IPS DF 6.9 (cell line): ENCODE results near the gene NCOA1.
A peak's percentile ranks its signal among the peaks of the same experiment; 100 is the strongest.
"Not testable (repeated sequence)": the region's sequence is repeated elsewhere in the genome, so short reads cannot be mapped to it uniquely, and the experiment has no call there.

ENCODE experiments used
- DNase-seq: peaks from one replicate; pipeline ENCODE4 v3.0.0-alpha.2; 2013; ENCODE audit warnings: low read depth, low spot score
- H3K27ac ChIP-seq: one replicate; pipeline ENCODE4 v1.5.1; 2013; ENCODE audit warnings: low read length, control low read depth
- H3K27me3 ChIP-seq: 2 replicates; pipeline ENCODE4 v1.6.1; 2013; ENCODE audit warnings: mild to moderate bottlenecking, low read length; ENCODE audit not compliant: control insufficient read depth, insufficient read depth
- H3K36me3 ChIP-seq: 2 replicates; pipeline ENCODE4 v1.6.1; 2013; ENCODE audit warnings: low read length; ENCODE audit not compliant: control insufficient read depth, insufficient read depth
- H3K4me1 ChIP-seq: 2 replicates; pipeline ENCODE4 v1.6.1; 2013; ENCODE audit warnings: low read length; ENCODE audit not compliant: control insufficient read depth, insufficient read depth
- H3K4me3 ChIP-seq: 2 replicates; pipeline ENCODE4 v1.5.1; 2013; ENCODE audit warnings: mild to moderate bottlenecking, low read length
- H3K9me3 ChIP-seq: 2 replicates; pipeline ENCODE4 v1.6.1; 2013; ENCODE audit warnings: low read length, inconsistent platforms; ENCODE audit not compliant: control insufficient read depth, insufficient read depth
- WGBS: extraction: QIAGEN DNeasy Blood & Tissue Kit; methylation state at CpG from one replicate; pipeline ENCODE4 v1.1.7; 2013; ENCODE audit warnings: mixed read lengths, missing lambda C conversion rate; ENCODE audit not compliant: insufficient read length, insufficient coverage; 5-methylcytosine and 5-hydroxymethylcytosine counted together

Gene NCOA1

GRCh38 chr2:24477229-24477628, 13.8 kb upstream of the NCOA1 start:
- no peaks in the 10 kb centered on the region for H3K9me3 ChIP-seq
- no peak overlapping the region for H3K4me3 ChIP-seq
- no peak for DNase-seq
- H3K27ac ChIP-seq, result no peak overlapping the region
- WGBS, result no CpG with 5 or more reads among the region's 6 CpGs
- H3K27me3 ChIP-seq, result no peaks in the 10 kb centered on the region
- no peaks in the 10 kb centered on the region for H3K36me3 ChIP-seq
- H3K4me1 ChIP-seq, result no peaks in the 10 kb centered on the region

GRCh38 chr2:24478243-24478642, 12.8 kb upstream of the NCOA1 start:
- Histone ChIP-seq H3K27ac (no peak overlapping the region), H3K4me3 (no peak overlapping the region), H3K4me1 (no peaks in the 10 kb centered on the region), H3K9me3 (no peaks in the 10 kb centered on the region), H3K27me3 (no peaks in the 10 kb centered on the region), H3K36me3 (no peaks in the 10 kb centered on the region)
- no peak for DNase-seq
- WGBS, result no CpG with 5 or more reads among the region's 3 CpGs

DNA sequence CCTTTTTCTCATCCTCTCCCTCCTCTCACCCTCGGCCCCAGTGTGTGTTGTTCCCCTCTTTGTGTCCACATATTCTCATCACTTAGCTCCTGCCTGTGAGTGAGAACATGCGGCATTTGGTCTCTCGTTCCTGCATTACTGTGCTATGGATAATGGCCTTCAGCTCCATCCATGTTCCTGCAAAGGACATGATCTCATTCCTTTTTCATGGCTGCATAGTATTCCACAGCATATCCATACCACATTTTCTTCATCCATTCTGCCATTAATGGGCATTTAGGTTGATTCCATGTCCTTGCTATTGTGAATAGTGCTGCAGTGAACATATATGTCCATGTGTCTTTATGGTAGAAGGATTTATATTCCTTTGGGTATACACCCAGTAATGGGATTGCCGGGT, 10.8 kb upstream of the NCOA1 start:
- no CpG with 5 or more reads among the region's 4 CpGs for WGBS
- no peak overlapping the region for H3K27ac ChIP-seq
- H3K9me3 ChIP-seq, result no peaks in the 10 kb centered on the region

GRCh38 chr2:24482251-24482971, 8.6 kb upstream of the NCOA1 start:
- no peak overlapping the region for H3K27ac ChIP-seq
- DNase-seq, result no peak
- no peak overlapping the region for H3K4me3 ChIP-seq
- no peaks in the 10 kb centered on the region for H3K4me1 ChIP-seq
- H3K27me3 ChIP-seq, result no peaks in the 10 kb centered on the region
- WGBS, result no CpG with 5 or more reads among the region's 5 CpGs
- no peaks in the 10 kb centered on the region for H3K9me3 ChIP-seq
- no peaks in the 10 kb centered on the region for H3K36me3 ChIP-seq

More for the DNA sequence above, 10.8 kb upstream of the NCOA1 start:
- Histone ChIP-seq H3K36me3 (no peaks in the 10 kb centered on the region), H3K27me3 (no peaks in the 10 kb centered on the region), H3K4me1 (no peaks in the 10 kb centered on the region), H3K4me3 (no peak overlapping the region)
- no peak for DNase-seq

- H3K27ac ChIP-seq, result no peak overlapping the region
- H3K4me1 ChIP-seq, result no peaks in the 10 kb centered on the region
- no peaks in the 10 kb centered on the region for H3K27me3 ChIP-seq
- no peak overlapping the region for H3K4me3 ChIP-seq
- DNase-seq, result no peak
- H3K9me3 ChIP-seq, result no peaks in the 10 kb centered on the region
- WGBS, result no CpG with 5 or more reads among the region's 3 CpGs
- H3K36me3 ChIP-seq, result no peaks in the 10 kb centered on the region
Measured at GRCh38 chr2:24482972-24483300, 8.1 kb upstream of the NCOA1 start.

DNA sequence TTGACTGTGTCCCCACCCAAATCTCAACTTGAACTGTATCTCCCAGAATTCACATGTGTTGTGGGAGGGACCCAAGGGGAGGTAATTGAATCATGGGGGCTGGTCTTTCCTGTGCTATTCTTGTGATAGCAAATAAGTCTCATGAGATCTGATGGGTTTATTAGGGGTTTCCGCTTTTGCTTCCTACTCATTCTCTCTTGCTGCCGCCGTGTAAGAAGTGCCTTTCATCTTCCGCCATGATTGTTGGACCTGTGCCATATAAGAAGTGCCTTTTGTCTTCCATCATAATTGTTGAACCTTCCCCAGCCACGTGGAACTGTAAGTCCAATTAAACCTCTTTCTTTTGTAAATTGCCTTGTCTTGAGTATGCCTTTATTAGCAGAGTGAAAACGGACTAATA, 6.4 kb upstream of the NCOA1 start:
- not testable (repeated sequence) for H3K36me3 ChIP-seq, H3K27ac ChIP-seq, H3K4me3 ChIP-seq, H3K9me3 ChIP-seq, H3K27me3 ChIP-seq, H3K4me1 ChIP-seq, DNase-seq
- WGBS, result no CpG with 5 or more reads among the region's 6 CpGs

DNA sequence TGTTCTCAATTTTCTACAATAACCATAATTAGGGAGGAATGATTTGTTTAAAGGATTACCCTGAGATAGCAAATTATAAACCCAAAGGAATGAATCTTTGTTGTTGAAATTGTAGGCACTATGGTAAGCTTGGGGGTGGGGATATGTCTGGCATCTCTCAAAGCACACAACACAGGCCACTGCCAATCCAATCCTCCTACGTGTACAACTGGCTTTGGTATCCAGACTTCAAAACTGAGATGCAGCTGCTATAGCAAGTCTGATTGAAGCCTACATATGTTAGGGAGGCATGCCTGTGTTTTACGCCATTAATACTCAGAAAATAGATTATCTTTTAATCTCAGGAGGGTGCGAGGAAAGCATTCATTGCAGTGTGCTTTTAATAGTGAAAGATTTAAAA, 5.9 kb upstream of the NCOA1 start:
- WGBS, result no CpG with 5 or more reads among the region's 3 CpGs
- DNase-seq, result no peak
- peaks cover 2% of the 10 kb centered on the region; the same call in 1 of the 2 replicates for H3K4me1 ChIP-seq

DNA sequence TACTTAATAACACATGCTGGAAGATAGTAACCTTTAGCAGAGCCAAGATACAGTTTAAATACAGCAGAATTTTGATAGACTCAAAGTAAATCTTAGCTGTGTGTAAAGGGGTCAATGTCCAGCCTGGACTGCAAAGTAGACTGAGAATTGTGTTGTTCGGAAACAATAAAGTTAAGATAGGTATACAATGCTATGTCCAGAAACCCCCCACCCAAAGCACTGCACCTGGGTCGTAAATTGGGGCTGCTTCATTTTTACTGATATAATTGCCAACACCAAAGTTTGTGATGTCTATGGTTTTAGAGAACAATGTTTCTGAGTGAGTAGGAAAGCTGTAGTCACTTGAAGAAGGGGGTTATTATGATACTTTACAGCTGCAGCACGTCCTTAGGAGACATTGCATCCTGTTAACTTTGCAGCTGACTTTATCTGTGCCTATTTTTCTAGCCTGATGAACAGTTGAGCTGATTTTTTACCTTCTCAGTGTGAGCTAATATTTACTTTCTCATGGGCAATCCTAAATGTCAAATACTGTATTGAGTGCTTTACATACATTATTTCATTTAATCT, 4.3 kb upstream of the NCOA1 start:
- no peak for DNase-seq

More for the DNA sequence above, 5.9 kb upstream of the NCOA1 start:
- Histone ChIP-seq H3K4me3 (no peak overlapping the region), H3K36me3 (no peaks in the 10 kb centered on the region), H3K27ac (no peak overlapping the region), H3K9me3 (no peaks in the 10 kb centered on the region), H3K27me3 (no peaks in the 10 kb centered on the region)

GRCh38 chr2:24489465-24490180, 1.4 kb upstream of the NCOA1 start:
- peaks cover 5% of the 10 kb centered on the region; the same call in 1 of the 2 replicates for H3K4me1 ChIP-seq
- H3K36me3 ChIP-seq, result no peaks in the 10 kb centered on the region
- peak overlapping the region; percentile 100; the same call in 1 of the 2 replicates for H3K4me3 ChIP-seq
- no CpG with 5 or more reads among the region's 14 CpGs for WGBS
- peaks cover 2% of the 10 kb centered on the region; the same call in 1 of the 2 replicates for H3K27me3 ChIP-seq
- no peak for DNase-seq
- H3K27ac ChIP-seq, result no peak overlapping the region
- no peaks in the 10 kb centered on the region for H3K9me3 ChIP-seq

More for the DNA sequence above, 4.3 kb upstream of the NCOA1 start:
- WGBS, result no CpG with 5 or more reads among the region's 3 CpGs
- no peaks in the 10 kb centered on the region for H3K9me3 ChIP-seq
- peaks cover 2% of the 10 kb centered on the region; the same call in 1 of the 2 replicates for H3K4me1 ChIP-seq
- H3K27ac ChIP-seq, result no peak overlapping the region
- H3K27me3 ChIP-seq, result no peaks in the 10 kb centered on the region
- H3K4me3 ChIP-seq, result no peak overlapping the region
- H3K36me3 ChIP-seq, result no peaks in the 10 kb centered on the region

- Histone ChIP-seq H3K27ac (no peak overlapping the region), H3K27me3 (peaks cover 2% of the 10 kb centered on the region; the same call in 1 of the 2 replicates), H3K4me1 (peaks cover 5% of the 10 kb centered on the region; the same call in 1 of the 2 replicates), H3K9me3 (no peaks in the 10 kb centered on the region), H3K36me3 (no peaks in the 10 kb centered on the region), H3K4me3 (peak overlapping the region; percentile 100; the same call in 1 of the 2 replicates)
- no peak for DNase-seq
- no CpG with 5 or more reads among the region's 12 CpGs for WGBS
Measured at GRCh38 chr2:24490181-24490689, 819 bp upstream of the NCOA1 start.
